ENCODE measurements around the gene SMAD5. TPM values are rescaled to one million over a fixed set of nuclear protein-coding genes. Genes with fewer than 3 reads are reported as not detected.

Gene SMAD5
- total RNA-seq, 1 donor from 2014 or later: 17.9 TPM

- no peak for DNase-seq (ENCODE audit: low spot score)
- no peaks in the 10 kb centered on the region for H3K9me3 Mint-ChIP-seq
- H3K4me1 Mint-ChIP-seq (ENCODE audit: low read depth): no peaks in the 10 kb centered on the region
- intact Hi-C loops (cut with micrococcal nuclease): no loop called here
- H3K4me3 Mint-ChIP-seq: no peak overlapping the region
- H3K36me3 Mint-ChIP-seq (ENCODE audit: low read depth): no peaks in the 10 kb centered on the region
- peaks cover 4% of the 10 kb centered on the region for H3K27me3 Mint-ChIP-seq (ENCODE audit: insufficient read depth)
- H3K27ac Mint-ChIP-seq: no peak overlapping the region
Measured at GRCh38 chr5:136230176-136230575, 97.5 kb downstream of the SMAD5 start.

DNA sequence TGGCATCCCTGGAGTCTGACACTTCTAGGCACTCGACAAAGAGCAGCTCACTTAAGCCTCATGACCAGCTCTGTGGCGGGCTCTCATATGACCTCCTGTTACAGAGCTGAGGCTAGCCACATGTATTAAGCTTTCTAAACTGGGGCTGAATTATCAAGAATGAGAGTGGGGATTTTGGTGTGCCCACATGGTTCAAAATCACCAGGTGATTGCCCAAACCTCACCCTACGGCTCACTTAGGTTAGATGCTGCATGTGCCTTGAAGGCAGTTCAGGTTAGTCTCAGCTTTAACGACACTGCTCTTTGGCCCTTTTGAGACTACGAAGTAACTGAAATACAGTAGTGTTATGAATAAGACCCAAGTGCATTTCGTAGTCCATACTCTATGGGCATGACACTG, 99.7 kb downstream of the SMAD5 start:
- Mint-ChIP-seq H3K4me1 (ENCODE audit: low read depth) (no peaks in the 10 kb centered on the region), H3K36me3 (ENCODE audit: low read depth) (no peaks in the 10 kb centered on the region), H3K4me3 (no peak overlapping the region), H3K27ac (no peak overlapping the region), H3K9me3 (no peaks in the 10 kb centered on the region), H3K27me3 (ENCODE audit: insufficient read depth) (peaks cover 4% of the 10 kb centered on the region)
- intact Hi-C loops (cut with micrococcal nuclease): no loop called here
- DNase-seq (ENCODE audit: low spot score): no peak

Other genes with a start within 250 kb of the SMAD5 start
- gene IL9, start 237.0 kb upstream of the SMAD5 start, total RNA-seq: 0.36 and 2.0 TPM in 2 replicates
- gene LECT2, start 177.9 kb upstream of the SMAD5 start, total RNA-seq: not detected in 2 replicates
- not detected in 2 replicates for gene TGFBI, start 103.9 kb upstream of the SMAD5 start, total RNA-seq
- gene SMIM32, start 60.3 kb downstream of the SMAD5 start, total RNA-seq: not detected in 2 replicates
- not detected in 2 replicates for gene TRPC7, start 232.7 kb downstream of the SMAD5 start, total RNA-seq

All from activated T-helper 1 cell treated with anti-CD3 and anti-CD28 coated beads, Interleukin-12 subunit alpha, Interleukin-12 subunit beta, Interleukin-2, Interleukin-4 antibody, amounts not matched to agents 30 ng/mL and 10 ng/mL and 1 ng/mL, durations not matched to agents 14 hours and 24 hours and 36 hours (primary cell).